SK-N-SH treated with all-trans-retinoic acid at 6 μM for 48 hours (cell line): ENCODE measurements around the gene NPR3.

Experiments used
- ATAC-seq: fragments of 200-7000 bp; cut with Tn5 transposase; 3 replicates; pipeline ENCODE4 v1.9.1; 2020; ENCODE audit warnings: mild to moderate bottlenecking, moderate library complexity
- ARNTL ChIP-seq: fragments of 450-650 bp; formaldehyde crosslinking; IDR thresholded peaks from 2 replicates; pipeline ENCODE4 v1.5.0; 2020; ENCODE audit warnings: low read depth, mild to moderate bottlenecking, moderate library complexity, borderline replicate concordance
- CSDC2 ChIP-seq: fragments of 250-450 bp; sonication (Bioruptor Pico); IDR thresholded peaks from 2 replicates; pipeline ENCODE4 v1.5.0; 2020; ENCODE audit warnings: mild to moderate bottlenecking, moderate library complexity
- ESRRG ChIP-seq: fragments of 250-450 bp; sonication (Bioruptor Pico); IDR thresholded peaks from 2 replicates; pipeline ENCODE4 v1.6.1; 2021; ENCODE audit warnings: mild to moderate bottlenecking
- GLIS3 ChIP-seq: fragments of 250-450 bp; sonication (Bioruptor Pico); IDR thresholded peaks from 2 replicates; pipeline ENCODE4 v1.5.0; 2020; ENCODE audit warnings: mild to moderate bottlenecking, moderate library complexity
- ISL1 ChIP-seq: fragments of 250-450 bp; sonication (Bioruptor Pico); IDR thresholded peaks from 2 replicates; pipeline ENCODE4 v2.1.2; 2022; ENCODE audit warnings: mild to moderate bottlenecking, moderate library complexity
- OSR1 ChIP-seq: fragments of 250-450 bp; sonication (Bioruptor Pico); IDR thresholded peaks from 2 replicates; pipeline ENCODE4 v1.8.0; 2022; ENCODE audit warnings: moderate library complexity, mild to moderate bottlenecking, inconsistent platforms
- PPARA ChIP-seq: fragments of 250-450 bp; sonication (Bioruptor Pico); IDR thresholded peaks from 2 replicates; pipeline ENCODE4 v1.5.0; 2020; ENCODE audit warnings: mild to moderate bottlenecking, borderline replicate concordance
- RARB ChIP-seq: fragments of 250-450 bp; sonication (Bioruptor Pico); IDR thresholded peaks from 2 replicates; pipeline ENCODE4 v1.8.0; 2021; ENCODE audit warnings: mild to moderate bottlenecking, moderate library complexity
- SNAI2 ChIP-seq: fragments of 250-450 bp; sonication (Bioruptor Pico); IDR thresholded peaks from 2 replicates; pipeline ENCODE4 v1.5.0; 2020; ENCODE audit warnings: mild to moderate bottlenecking, moderate library complexity
- TCF4 ChIP-seq: fragments of 250-450 bp; sonication (Bioruptor Pico); IDR thresholded peaks from 2 replicates; pipeline ENCODE4 v1.8.0; 2021; ENCODE audit warnings: mild to moderate bottlenecking, moderate library complexity, borderline replicate concordance
- TOX ChIP-seq: fragments of 250-450 bp; sonication (Bioruptor Pico); IDR thresholded peaks from 2 replicates; pipeline ENCODE4 v1.8.0; 2021; ENCODE audit warnings: mild to moderate bottlenecking, moderate library complexity, borderline replicate concordance
- ZC3H10 ChIP-seq: fragments of 250-450 bp; sonication (Bioruptor Pico); IDR thresholded peaks from 2 replicates; pipeline ENCODE4 v1.5.1; 2021; ENCODE audit warnings: mild to moderate bottlenecking, moderate library complexity
- ZFP3 ChIP-seq: fragments of 250-450 bp; sonication (Bioruptor Pico); IDR thresholded peaks from 2 replicates; pipeline ENCODE4 v1.5.0; 2020; ENCODE audit warnings: mild to moderate bottlenecking, moderate library complexity
- ZFP30 ChIP-seq: fragments of 450-650 bp; formaldehyde crosslinking; IDR thresholded peaks from 2 replicates; pipeline ENCODE4 v1.5.0; 2022; ENCODE audit warnings: mild to moderate bottlenecking, moderate library complexity
- ZNF565 ChIP-seq: fragments of 450-650 bp; formaldehyde crosslinking; conservative IDR thresholded peaks from 2 replicates; pipeline ENCODE4 v1.5.0; 2020; ENCODE audit warnings: low read depth, mild to moderate bottlenecking, moderate library complexity
- TF ChIP-seq, protein P1 (sequence below): fragments of 250-450 bp; sonication (Bioruptor Pico); IDR thresholded peaks from 2 replicates; pipeline ENCODE4 v1.8.0; 2021; ENCODE audit warnings: low read depth, mild to moderate bottlenecking, moderate library complexity, borderline replicate concordance
- TF ChIP-seq, protein P2 (sequence below): fragments of 250-450 bp; sonication (Bioruptor Pico); IDR thresholded peaks from 2 replicates; pipeline ENCODE4 v1.5.0; 2020; ENCODE audit warnings: mild to moderate bottlenecking, moderate library complexity
- TF ChIP-seq, protein P3 (sequence below): fragments of 250-450 bp; sonication (Bioruptor Pico); IDR thresholded peaks from 2 replicates; pipeline ENCODE4 v1.8.0; 2020; ENCODE audit warnings: mild to moderate bottlenecking, moderate library complexity, borderline replicate concordance
- TF ChIP-seq, protein P4 (sequence below): fragments of 250-450 bp; sonication (Bioruptor Pico); IDR thresholded peaks from 2 replicates; pipeline ENCODE4 v1.5.1; 2021; ENCODE audit warnings: mild to moderate bottlenecking, moderate library complexity
- TF ChIP-seq, protein P5 (sequence below): fragments of 250-450 bp; sonication (Bioruptor Pico); IDR thresholded peaks from 2 replicates; pipeline ENCODE4 v1.5.1; 2020; ENCODE audit warnings: low read depth, mild to moderate bottlenecking, moderate library complexity

The NPR3 gene

DNA sequence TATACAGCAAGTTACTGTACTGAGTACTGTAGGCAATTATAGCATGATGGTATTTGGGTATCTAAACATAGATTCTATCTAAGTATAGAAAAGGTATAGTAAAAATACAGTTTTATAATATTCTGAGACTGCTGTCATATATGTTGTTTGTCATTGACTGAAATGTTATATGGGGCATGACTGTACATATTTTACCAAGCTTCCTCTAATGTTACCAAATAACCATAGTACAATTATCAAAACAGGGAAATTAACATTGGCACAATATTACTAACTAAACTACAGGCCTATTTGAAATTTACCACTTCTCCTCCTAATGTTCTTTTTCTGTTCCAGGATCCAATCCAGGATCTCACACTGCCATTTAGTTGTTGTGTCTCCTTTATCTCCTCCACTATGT is 18.5 kb downstream of the NPR3 start:
- TF ChIP-seq, protein P1, sequence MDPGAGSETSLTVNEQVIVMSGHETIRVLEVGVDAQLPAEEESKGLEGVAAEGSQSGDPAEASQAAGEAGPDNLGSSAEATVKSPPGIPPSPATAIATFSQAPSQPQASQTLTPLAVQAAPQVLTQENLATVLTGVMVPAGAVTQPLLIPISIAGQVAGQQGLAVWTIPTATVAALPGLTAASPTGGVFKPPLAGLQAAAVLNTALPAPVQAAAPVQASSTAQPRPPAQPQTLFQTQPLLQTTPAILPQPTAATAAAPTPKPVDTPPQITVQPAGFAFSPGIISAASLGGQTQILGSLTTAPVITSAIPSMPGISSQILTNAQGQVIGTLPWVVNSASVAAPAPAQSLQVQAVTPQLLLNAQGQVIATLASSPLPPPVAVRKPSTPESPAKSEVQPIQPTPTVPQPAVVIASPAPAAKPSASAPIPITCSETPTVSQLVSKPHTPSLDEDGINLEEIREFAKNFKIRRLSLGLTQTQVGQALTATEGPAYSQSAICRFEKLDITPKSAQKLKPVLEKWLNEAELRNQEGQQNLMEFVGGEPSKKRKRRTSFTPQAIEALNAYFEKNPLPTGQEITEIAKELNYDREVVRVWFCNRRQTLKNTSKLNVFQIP (CRISPR knock-in tag), result no peak
- no peak for TF ChIP-seq ESRRG (CRISPR knock-in tag)
- TF ChIP-seq ZNF565, result no peak
- TF ChIP-seq, protein P2, sequence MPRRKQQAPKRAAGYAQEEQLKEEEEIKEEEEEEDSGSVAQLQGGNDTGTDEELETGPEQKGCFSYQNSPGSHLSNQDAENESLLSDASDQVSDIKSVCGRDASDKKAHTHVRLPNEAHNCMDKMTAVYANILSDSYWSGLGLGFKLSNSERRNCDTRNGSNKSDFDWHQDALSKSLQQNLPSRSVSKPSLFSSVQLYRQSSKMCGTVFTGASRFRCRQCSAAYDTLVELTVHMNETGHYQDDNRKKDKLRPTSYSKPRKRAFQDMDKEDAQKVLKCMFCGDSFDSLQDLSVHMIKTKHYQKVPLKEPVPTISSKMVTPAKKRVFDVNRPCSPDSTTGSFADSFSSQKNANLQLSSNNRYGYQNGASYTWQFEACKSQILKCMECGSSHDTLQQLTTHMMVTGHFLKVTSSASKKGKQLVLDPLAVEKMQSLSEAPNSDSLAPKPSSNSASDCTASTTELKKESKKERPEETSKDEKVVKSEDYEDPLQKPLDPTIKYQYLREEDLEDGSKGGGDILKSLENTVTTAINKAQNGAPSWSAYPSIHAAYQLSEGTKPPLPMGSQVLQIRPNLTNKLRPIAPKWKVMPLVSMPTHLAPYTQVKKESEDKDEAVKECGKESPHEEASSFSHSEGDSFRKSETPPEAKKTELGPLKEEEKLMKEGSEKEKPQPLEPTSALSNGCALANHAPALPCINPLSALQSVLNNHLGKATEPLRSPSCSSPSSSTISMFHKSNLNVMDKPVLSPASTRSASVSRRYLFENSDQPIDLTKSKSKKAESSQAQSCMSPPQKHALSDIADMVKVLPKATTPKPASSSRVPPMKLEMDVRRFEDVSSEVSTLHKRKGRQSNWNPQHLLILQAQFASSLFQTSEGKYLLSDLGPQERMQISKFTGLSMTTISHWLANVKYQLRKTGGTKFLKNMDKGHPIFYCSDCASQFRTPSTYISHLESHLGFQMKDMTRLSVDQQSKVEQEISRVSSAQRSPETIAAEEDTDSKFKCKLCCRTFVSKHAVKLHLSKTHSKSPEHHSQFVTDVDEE, result no peak
- TF ChIP-seq CSDC2, result no peak
- TF ChIP-seq RARB (CRISPR knock-in tag), result no peak
- no peak for TF ChIP-seq TOX (CRISPR knock-in tag)
- TF ChIP-seq ZFP30 (CRISPR knock-in tag), result no peak
- TF ChIP-seq ARNTL (CRISPR knock-in tag), result no peak
- no peak for TF ChIP-seq ISL1 (CRISPR knock-in tag)
- no peak for ATAC-seq

DNA sequence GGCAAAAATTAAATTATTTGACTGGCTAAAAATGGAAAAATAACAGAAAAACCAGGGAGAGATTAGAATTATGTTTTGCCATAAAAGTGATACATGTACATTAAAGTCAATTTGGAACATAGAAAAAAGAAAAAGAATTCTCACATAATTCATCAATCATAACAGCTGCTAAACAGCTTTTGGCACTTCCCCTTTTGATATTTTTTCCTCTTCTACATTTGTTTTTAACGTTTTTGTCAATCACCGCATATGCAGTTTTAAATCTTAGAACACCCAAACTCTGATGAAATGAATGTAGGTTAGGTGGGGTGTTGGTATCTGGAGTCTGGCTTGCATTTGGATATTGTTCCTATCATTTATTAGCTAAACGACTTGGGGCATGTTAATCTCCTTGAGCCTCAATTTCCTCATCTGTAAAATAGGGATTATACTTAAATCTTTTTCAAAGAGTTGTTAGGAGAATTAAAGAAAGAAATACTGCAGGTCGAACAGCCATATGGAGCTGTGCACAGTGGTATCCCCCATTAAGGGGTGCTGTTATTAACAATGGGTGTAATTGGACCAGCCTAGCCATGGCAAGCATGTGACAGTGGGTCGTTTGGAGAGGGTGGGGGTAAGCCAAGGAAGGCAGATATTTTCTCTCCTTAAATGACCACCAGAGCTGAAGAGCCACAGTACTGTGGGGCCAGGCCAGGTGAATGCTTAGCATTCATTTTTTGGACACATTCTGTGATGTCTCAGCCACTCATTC is 22.6 kb downstream of the NPR3 start:
- ATAC-seq, result no peak
- TF ChIP-seq TOX (CRISPR knock-in tag) (no peak), ZFP30 (CRISPR knock-in tag) (no peak), TCF4 (CRISPR knock-in tag) (no peak), ZC3H10 (CRISPR knock-in tag) (no peak), OSR1 (CRISPR knock-in tag) (no peak), GLIS3 (CRISPR knock-in tag) (no peak), ZNF565 (no peak), CSDC2 (no peak), ZFP3 (no peak), ARNTL (CRISPR knock-in tag) (no peak), ISL1 (CRISPR knock-in tag) (no peak), PPARA (CRISPR knock-in tag) (no peak), SNAI2 (no peak), RARB (CRISPR knock-in tag) (no peak)
- TF ChIP-seq, protein P3, sequence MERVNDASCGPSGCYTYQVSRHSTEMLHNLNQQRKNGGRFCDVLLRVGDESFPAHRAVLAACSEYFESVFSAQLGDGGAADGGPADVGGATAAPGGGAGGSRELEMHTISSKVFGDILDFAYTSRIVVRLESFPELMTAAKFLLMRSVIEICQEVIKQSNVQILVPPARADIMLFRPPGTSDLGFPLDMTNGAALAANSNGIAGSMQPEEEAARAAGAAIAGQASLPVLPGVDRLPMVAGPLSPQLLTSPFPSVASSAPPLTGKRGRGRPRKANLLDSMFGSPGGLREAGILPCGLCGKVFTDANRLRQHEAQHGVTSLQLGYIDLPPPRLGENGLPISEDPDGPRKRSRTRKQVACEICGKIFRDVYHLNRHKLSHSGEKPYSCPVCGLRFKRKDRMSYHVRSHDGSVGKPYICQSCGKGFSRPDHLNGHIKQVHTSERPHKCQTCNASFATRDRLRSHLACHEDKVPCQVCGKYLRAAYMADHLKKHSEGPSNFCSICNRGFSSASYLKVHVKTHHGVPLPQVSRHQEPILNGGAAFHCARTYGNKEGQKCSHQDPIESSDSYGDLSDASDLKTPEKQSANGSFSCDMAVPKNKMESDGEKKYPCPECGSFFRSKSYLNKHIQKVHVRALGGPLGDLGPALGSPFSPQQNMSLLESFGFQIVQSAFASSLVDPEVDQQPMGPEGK (CRISPR knock-in tag), result no peak
- TF ChIP-seq, protein P4, sequence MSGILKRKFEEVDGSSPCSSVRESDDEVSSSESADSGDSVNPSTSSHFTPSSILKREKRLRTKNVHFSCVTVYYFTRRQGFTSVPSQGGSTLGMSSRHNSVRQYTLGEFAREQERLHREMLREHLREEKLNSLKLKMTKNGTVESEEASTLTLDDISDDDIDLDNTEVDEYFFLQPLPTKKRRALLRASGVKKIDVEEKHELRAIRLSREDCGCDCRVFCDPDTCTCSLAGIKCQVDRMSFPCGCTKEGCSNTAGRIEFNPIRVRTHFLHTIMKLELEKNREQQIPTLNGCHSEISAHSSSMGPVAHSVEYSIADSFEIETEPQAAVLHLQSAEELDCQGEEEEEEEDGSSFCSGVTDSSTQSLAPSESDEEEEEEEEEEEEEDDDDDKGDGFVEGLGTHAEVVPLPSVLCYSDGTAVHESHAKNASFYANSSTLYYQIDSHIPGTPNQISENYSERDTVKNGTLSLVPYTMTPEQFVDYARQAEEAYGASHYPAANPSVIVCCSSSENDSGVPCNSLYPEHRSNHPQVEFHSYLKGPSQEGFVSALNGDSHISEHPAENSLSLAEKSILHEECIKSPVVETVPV (CRISPR knock-in tag), result no peak
- TF ChIP-seq, protein P5, sequence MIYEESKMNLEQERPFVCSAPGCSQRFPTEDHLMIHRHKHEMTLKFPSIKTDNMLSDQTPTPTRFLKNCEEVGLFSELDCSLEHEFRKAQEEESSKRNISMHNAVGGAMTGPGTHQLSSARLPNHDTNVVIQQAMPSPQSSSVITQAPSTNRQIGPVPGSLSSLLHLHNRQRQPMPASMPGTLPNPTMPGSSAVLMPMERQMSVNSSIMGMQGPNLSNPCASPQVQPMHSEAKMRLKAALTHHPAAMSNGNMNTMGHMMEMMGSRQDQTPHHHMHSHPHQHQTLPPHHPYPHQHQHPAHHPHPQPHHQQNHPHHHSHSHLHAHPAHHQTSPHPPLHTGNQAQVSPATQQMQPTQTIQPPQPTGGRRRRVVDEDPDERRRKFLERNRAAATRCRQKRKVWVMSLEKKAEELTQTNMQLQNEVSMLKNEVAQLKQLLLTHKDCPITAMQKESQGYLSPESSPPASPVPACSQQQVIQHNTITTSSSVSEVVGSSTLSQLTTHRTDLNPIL (CRISPR knock-in tag), result no peak
- TF ChIP-seq, protein P1 (CRISPR knock-in tag), result no peak
- TF ChIP-seq, all 23 proteins: peak for 0
